Osteoblast (primary cell): ENCODE results near the gene OSBPL9. TPM values are rescaled to one million over a fixed set of nuclear protein-coding genes. Genes with fewer than 3 reads are reported as not detected.
"Not testable (repeated sequence)": the region's sequence is repeated elsewhere in the genome, so short reads cannot be mapped to it uniquely, and the experiment has no call there.

Source experiments
- DNase-seq: peaks from one replicate; pipeline ENCODE4 v3.0.0; 2011; ENCODE audit warnings: low spot score, mixed read lengths; ENCODE audit not compliant: insufficient read length; ENCODE audit errors: missing footprints
- H2AFZ ChIP-seq: 2 replicates; pipeline ENCODE4 v1.6.0; 2011; ENCODE audit warnings: mild to moderate bottlenecking, low read length
- H3K27ac ChIP-seq: 2 replicates; pipeline ENCODE4 v1.5.1; 2011; ENCODE audit warnings: mild to moderate bottlenecking, low read depth, low read length, moderate library complexity
- H3K27me3 ChIP-seq: 2 replicates; pipeline ENCODE4 v1.6.0; 2012; ENCODE audit warnings: mild to moderate bottlenecking, control low read depth, inconsistent platforms, low read length, moderate library complexity; ENCODE audit not compliant: insufficient read depth
- H3K36me3 ChIP-seq: 2 replicates; pipeline ENCODE4 v1.5.1; 2011; ENCODE audit warnings: mild to moderate bottlenecking, low read length, control low read depth, moderate library complexity; ENCODE audit not compliant: insufficient read depth
- H3K4me1 ChIP-seq: 2 replicates; pipeline ENCODE4 v1.5.1; 2011; ENCODE audit warnings: mild to moderate bottlenecking, low read length, control low read depth, moderate library complexity; ENCODE audit not compliant: insufficient read depth
- H3K4me2 ChIP-seq: 2 replicates; pipeline ENCODE4 v1.6.0; 2011; ENCODE audit warnings: mild to moderate bottlenecking, low read length; ENCODE audit not compliant: insufficient read depth
- H3K4me3 ChIP-seq: fragments of 200-600 bp; sonication (generic); 3 replicates; pipeline ENCODE4 v1.5.1; 2012; ENCODE audit warnings: mild to moderate bottlenecking, low read length, inconsistent platforms; ENCODE audit not compliant: insufficient read depth
- H3K79me2 ChIP-seq: 2 replicates; pipeline ENCODE4 v1.6.0; 2012; ENCODE audit warnings: mild to moderate bottlenecking, low read length, control low read depth, inconsistent platforms; ENCODE audit not compliant: insufficient read depth
- H3K9me3 ChIP-seq: 2 replicates; pipeline ENCODE4 v1.5.1; 2011; ENCODE audit warnings: low read depth, low read length, control low read depth
- H4K20me1 ChIP-seq: 2 replicates; pipeline ENCODE4 v1.6.0; 2012; ENCODE audit warnings: mild to moderate bottlenecking, low read length, control low read depth; ENCODE audit not compliant: insufficient read depth
- CTCF ChIP-seq: IDR thresholded peaks from 2 replicates; pipeline ENCODE4 v1.5.1; 2011; ENCODE audit warnings: mild to moderate bottlenecking, low read depth, low read length, moderate library complexity; ENCODE audit errors: extremely low read depth
- total RNA-seq: library from RNA; depleted of rRNA; stranded (reverse); fragments of >200 nt; gene quantifications from 2 replicates; pipeline ENCODE4 v1.2.3, GENCODE V29; 2012

The OSBPL9 gene
- total RNA-seq, 1 donor = 87.9 TPM

DNA sequence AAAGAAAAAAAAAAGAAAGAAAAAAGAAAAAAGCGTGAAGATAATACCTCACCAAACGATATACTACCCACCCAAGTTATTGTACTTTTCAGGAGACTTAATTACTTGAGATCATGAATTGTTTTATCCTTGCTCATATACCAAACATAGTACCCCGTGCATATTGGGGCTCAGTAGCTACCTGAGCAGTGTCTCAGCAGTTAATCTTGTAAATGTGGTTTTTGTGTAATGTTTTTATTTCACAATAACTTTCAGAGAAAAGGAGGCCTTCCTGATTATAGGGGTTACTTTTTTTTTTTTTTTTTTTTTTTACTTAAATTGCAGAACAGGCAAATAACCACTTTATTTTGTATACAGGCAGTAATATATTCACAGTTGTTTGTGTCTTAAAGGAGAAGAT lies 80.3 kb downstream of the OSBPL9 start:
- Histone ChIP-seq H3K79me2 (peaks cover 51% of the 10 kb centered on the region), H3K4me1 (peaks cover 18% of the 10 kb centered on the region), H4K20me1 (peaks cover 5% of the 10 kb centered on the region), H3K27me3 (no peaks in the 10 kb centered on the region), H3K4me2 (no peak overlapping the region), H2AFZ (no peak overlapping the region), H3K36me3 (no peaks in the 10 kb centered on the region), H3K27ac (no peak overlapping the region), H3K9me3 (no peaks in the 10 kb centered on the region), H3K4me3 (no peak overlapping the region)
- TF ChIP-seq CTCF = no peak
- DNase-seq = no peak

DNA sequence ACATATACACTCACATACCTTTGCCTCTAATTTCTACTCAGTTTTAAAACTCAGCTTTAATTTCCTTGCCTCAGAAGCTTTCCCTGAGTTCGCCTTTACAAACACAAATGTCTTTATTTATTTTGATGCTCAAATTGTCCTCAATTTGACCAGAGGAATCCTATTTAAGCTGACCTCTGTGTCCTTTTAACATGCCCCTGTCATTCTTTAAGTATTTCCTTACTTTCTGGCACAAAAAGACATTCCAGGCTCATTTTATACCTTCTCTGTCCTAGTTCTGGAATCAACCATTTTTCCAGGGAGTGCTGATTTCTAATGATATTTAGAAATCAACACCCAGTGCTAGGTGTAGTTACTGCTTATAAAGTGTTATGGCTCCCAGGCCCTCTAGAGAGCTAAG lies 82.5 kb downstream of the OSBPL9 start:
- Histone ChIP-seq H2AFZ (no peak overlapping the region), H3K27me3 (no peaks in the 10 kb centered on the region), H3K36me3 (no peaks in the 10 kb centered on the region), H3K27ac (no peak overlapping the region), H4K20me1 (peaks cover 5% of the 10 kb centered on the region), H3K79me2 (peaks cover 44% of the 10 kb centered on the region), H3K4me3 (no peak overlapping the region), H3K4me1 (peaks cover 8% of the 10 kb centered on the region), H3K4me2 (no peak overlapping the region), H3K9me3 (no peaks in the 10 kb centered on the region)
- no peak for DNase-seq
- TF ChIP-seq CTCF = no peak

DNA sequence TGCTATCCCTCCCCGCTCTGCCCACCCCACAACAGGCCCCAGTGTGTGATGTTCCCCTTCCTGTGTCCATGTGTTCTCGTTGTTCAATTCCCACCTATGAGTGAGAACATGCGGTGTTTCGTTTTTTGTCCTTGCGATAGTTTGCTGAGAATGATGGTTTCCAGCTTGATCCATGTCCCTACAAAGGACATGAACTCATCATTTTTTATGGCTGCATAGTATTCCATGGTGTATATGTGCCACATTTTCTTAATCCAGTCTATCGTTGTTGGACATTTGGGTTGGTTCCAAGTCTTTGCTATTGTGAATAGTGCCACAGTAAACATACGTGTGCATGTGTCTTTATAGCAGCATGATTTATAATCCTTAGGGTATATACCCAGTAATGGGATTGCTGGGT lies 84.9 kb downstream of the OSBPL9 start:
- not testable (repeated sequence) for H3K27ac ChIP-seq, H3K9me3 ChIP-seq, DNase-seq, H3K36me3 ChIP-seq, H3K27me3 ChIP-seq, H3K4me1 ChIP-seq, H3K4me3 ChIP-seq, H2AFZ ChIP-seq, H3K4me2 ChIP-seq
- Histone ChIP-seq H3K79me2 (peaks cover 36% of the 10 kb centered on the region), H4K20me1 (peaks cover 10% of the 10 kb centered on the region)

GRCh38 chr1:51702220-51702619 lies 85.3 kb downstream of the OSBPL9 start:
- peaks cover 39% of the 10 kb centered on the region for H3K79me2 ChIP-seq
- not testable (repeated sequence) for H3K27me3 ChIP-seq, DNase-seq, H3K27ac ChIP-seq, H3K9me3 ChIP-seq, H3K4me2 ChIP-seq, H2AFZ ChIP-seq, H3K4me3 ChIP-seq, H3K36me3 ChIP-seq, H3K4me1 ChIP-seq
- H4K20me1 ChIP-seq = peaks cover 14% of the 10 kb centered on the region

- peaks cover 41% of the 10 kb centered on the region for H3K79me2 ChIP-seq
- H3K36me3 ChIP-seq = no peaks in the 10 kb centered on the region
- no peaks in the 10 kb centered on the region for H3K27me3 ChIP-seq
- peaks cover 27% of the 10 kb centered on the region for H4K20me1 ChIP-seq
- H3K4me1 ChIP-seq = no peaks in the 10 kb centered on the region
- no peak for TF ChIP-seq CTCF
- no peak overlapping the region for H3K4me2 ChIP-seq
- H3K27ac ChIP-seq = no peak overlapping the region
- DNase-seq = no peak
- no peaks in the 10 kb centered on the region for H3K9me3 ChIP-seq
- no peak overlapping the region for H3K4me3 ChIP-seq
- H2AFZ ChIP-seq = no peak overlapping the region
Measured at GRCh38 chr1:51705035-51705434, 88.1 kb downstream of the OSBPL9 start.
